Measurements from ENCODE around the gene MXRA8. TPM values are rescaled to one million over a fixed set of nuclear protein-coding genes. Genes with fewer than 3 reads are reported as not detected.

Gene MXRA8
- total RNA-seq, 4 donors from 2014 or later: 78.2 to 147 (median 83.3) TPM

DNA sequence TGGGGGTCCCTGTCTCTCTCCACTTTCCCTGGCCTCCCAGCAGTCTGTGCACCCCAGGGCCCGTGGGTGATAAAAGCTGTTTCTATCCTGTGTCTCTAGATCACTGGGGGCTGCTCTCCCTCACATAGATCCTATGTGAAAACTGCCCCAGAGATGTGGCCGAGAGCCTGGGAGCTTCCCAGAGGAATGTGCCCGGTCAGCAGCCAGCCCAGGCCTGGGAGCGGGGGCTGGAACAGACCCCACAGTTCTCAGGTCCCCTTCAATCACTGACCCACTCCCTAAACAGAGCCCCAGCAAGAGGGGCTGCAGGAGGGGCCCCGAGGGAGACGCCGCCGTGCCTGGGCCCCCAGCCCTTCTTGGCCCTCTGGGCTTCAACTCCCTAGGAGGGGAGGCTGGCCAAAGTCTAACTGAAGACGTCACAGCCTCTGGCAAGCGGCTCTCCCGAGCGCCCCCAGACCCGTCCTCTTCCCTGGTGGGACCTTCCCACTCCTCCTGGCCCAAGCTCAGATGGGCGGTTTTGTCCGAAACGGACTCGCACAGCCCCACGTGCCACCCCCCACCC is 403 bp downstream of the MXRA8 start:
- TF ChIP-seq, protein P1, sequence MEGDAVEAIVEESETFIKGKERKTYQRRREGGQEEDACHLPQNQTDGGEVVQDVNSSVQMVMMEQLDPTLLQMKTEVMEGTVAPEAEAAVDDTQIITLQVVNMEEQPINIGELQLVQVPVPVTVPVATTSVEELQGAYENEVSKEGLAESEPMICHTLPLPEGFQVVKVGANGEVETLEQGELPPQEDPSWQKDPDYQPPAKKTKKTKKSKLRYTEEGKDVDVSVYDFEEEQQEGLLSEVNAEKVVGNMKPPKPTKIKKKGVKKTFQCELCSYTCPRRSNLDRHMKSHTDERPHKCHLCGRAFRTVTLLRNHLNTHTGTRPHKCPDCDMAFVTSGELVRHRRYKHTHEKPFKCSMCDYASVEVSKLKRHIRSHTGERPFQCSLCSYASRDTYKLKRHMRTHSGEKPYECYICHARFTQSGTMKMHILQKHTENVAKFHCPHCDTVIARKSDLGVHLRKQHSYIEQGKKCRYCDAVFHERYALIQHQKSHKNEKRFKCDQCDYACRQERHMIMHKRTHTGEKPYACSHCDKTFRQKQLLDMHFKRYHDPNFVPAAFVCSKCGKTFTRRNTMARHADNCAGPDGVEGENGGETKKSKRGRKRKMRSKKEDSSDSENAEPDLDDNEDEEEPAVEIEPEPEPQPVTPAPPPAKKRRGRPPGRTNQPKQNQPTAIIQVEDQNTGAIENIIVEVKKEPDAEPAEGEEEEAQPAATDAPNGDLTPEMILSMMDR (IDR thresholded peaks at IDR 0.05): no peak

GRCh38 chr1:1356796-1357401 is 1.5 kb downstream of the MXRA8 start:
- TF ChIP-seq, protein P1 (IDR thresholded peaks at IDR 0.05): no peak
- no peak for DNase-seq (ENCODE audit: low spot score)
- ATAC-seq (ENCODE audit: low FRiP score): no peak

More for the DNA sequence above, 403 bp downstream of the MXRA8 start:
- peak; percentile 3 for ATAC-seq (ENCODE audit: low FRiP score)
- DNase-seq (ENCODE audit: low spot score): no peak

DNA sequence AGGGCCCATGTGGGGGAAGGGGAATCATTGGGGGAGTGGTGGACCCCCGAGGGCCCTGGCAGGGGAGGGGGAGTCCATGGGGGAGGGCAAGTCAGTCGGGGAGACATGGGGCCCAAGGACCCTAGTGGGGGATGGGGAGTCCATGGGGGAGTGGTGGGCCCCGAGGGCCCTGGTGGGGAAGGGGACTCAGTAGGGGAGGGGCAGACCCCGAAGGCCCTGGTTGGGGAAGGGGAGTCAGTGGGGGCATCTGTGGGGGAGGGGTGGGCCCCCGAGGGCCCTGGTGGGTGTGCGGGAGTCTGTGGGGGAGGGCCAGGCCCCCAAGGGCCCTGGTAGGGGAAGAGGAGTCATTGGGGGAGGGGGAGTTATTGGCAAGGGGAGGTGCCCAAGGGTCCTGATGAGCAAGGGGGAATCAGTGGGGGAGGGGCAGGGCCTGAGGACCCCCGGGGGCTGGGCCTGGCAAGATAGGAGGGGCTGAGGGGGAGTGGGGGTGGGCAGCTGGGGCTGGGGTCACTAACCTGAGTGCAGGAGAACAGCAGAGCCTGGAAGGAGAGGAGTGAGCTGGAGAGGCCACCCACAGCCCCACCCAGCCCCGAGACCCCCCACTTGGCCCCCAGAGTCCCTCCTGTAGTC is 2.1 kb downstream of the MXRA8 start:
- TF ChIP-seq, protein P1 (IDR thresholded peaks at IDR 0.05): no peak
- no peak for DNase-seq (ENCODE audit: low spot score)
- no peak for ATAC-seq (ENCODE audit: low FRiP score)

GRCh38 chr1:1355416-1355815 is 2.9 kb downstream of the MXRA8 start:
- TF ChIP-seq, protein P1 (IDR thresholded peaks at IDR 0.05): no peak
- no peak for ATAC-seq (ENCODE audit: low FRiP score)
- DNase-seq (ENCODE audit: low spot score): no peak

DNA sequence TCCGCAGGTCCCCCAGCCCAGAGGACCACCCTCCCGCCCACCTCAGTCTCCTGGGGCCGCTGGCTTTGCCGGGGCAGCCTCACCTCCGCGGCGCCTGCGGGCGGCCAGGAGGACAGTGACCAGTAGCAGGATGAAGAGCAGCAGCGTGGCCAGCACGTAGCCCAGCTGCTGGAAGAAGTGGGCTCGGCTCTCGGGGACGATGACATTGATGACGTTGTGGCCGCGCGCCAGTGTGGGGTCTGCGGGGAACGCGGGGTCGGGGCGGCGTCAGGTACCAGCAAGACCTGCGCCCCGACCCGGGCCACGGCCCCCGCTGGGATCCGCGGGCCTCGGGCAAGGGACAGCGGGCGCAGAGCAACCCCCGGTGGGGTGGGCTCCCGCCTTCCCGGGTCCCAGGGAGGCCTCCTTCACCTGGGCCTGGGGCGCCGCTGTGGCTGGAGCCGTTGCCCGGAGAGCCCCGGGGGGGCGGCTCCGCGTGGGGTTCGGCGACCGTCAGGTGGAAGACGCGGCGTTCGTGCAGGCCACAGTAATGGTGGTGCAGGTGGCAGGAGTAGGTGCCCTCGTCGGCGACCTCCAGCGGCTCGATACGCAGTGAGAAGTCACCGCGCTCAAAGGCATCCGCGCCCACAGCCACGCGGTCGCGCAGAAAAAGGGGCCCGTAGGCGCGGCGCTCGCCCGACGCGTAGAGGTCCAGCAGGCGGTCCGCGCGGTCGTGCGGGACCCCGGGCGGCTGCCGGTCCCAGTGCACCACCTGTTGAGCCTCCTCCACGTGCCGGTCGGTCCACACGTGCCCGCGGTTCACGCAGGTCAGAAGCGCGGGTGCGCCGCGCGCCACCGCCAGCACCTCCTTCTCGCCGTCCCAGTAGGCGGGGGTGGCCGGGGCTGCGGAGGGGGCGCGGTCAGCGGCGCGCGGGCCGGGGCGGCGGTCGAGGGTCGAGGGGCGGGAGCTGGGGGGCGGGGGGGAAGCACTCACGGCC is 3.8 kb downstream of the MXRA8 start:
- TF ChIP-seq, protein P1 (IDR thresholded peaks at IDR 0.05): no peak
- DNase-seq (ENCODE audit: low spot score) (no peak), ATAC-seq (ENCODE audit: low FRiP score) (no peak)

- DNase-seq (ENCODE audit: low spot score): no peak
- no peak for ATAC-seq (ENCODE audit: low FRiP score)
- TF ChIP-seq, protein P1 (IDR thresholded peaks at IDR 0.05): no peak
Measured at GRCh38 chr1:1353389-1354151, 4.8 kb downstream of the MXRA8 start.
